Measurements from ENCODE around the gene GRK5.
"Not testable (repeated sequence)": the region's sequence is repeated elsewhere in the genome, so short reads cannot be mapped to it uniquely, and the experiment has no call there.

The GRK5 gene

DNA sequence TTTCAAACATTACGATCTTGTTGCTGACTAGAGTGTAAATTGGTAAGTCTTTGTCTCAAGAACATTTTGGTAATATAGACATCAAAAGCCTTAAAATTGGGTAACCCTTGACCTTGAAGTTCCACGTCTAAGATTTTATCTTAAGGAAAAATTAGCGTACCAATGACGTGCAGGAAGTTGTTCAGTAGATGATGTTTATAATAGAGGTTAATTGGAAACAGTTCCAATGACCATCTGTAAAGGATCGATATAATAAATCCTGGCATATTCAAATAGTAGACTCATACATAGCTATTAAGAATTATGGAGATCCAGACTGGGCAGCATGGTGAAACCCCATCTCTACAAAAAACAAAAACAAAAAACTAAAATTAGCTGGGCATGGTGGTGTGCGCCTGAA is 20.5 kb downstream of the GRK5 start:
- no peak overlapping the region for H3K27ac ChIP-seq
- no peaks in the 10 kb centered on the region for H3K36me3 ChIP-seq
- TF ChIP-seq, protein P1, sequence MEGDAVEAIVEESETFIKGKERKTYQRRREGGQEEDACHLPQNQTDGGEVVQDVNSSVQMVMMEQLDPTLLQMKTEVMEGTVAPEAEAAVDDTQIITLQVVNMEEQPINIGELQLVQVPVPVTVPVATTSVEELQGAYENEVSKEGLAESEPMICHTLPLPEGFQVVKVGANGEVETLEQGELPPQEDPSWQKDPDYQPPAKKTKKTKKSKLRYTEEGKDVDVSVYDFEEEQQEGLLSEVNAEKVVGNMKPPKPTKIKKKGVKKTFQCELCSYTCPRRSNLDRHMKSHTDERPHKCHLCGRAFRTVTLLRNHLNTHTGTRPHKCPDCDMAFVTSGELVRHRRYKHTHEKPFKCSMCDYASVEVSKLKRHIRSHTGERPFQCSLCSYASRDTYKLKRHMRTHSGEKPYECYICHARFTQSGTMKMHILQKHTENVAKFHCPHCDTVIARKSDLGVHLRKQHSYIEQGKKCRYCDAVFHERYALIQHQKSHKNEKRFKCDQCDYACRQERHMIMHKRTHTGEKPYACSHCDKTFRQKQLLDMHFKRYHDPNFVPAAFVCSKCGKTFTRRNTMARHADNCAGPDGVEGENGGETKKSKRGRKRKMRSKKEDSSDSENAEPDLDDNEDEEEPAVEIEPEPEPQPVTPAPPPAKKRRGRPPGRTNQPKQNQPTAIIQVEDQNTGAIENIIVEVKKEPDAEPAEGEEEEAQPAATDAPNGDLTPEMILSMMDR (IDR thresholded peaks at IDR 0.05; ENCODE audit: low read depth, low read length): no peak
- H3K9me3 ChIP-seq (ENCODE audit: severe bottlenecking): no peaks in the 10 kb centered on the region
- H3K27me3 ChIP-seq (ENCODE audit: insufficient read depth, low read depth, severe bottlenecking): no peaks in the 10 kb centered on the region
- DNase-seq: no peak
- H3K4me3 ChIP-seq (ENCODE audit: low read depth, low read length): no peak overlapping the region

DNA sequence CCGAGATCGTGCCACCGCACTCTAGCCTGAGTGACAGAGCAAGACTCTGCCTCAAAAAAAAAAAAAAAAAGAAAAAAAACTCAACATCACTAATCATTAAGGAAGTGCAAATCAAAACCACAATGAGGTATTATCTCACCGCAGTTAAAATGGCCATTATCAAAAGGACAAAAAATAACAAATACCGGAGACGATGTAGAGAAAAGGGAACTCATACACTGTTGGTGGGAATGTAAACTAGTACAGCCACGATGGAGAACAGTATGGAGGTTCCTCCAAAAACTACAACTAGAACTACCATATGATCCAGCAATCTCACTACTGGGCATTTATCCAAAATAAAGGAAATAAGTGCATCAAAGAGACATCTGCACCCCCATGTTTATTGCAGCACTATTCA is 24.3 kb downstream of the GRK5 start:
- Histone ChIP-seq H3K9me3 (ENCODE audit: severe bottlenecking) (no peaks in the 10 kb centered on the region), H3K27ac (no peak overlapping the region), H3K27me3 (ENCODE audit: insufficient read depth, low read depth, severe bottlenecking) (no peaks in the 10 kb centered on the region), H3K36me3 (no peaks in the 10 kb centered on the region), H3K4me3 (ENCODE audit: low read depth, low read length) (no peak overlapping the region)
- TF ChIP-seq, protein P1 (IDR thresholded peaks at IDR 0.05; ENCODE audit: low read depth, low read length): no peak
- DNase-seq: no peak

DNA sequence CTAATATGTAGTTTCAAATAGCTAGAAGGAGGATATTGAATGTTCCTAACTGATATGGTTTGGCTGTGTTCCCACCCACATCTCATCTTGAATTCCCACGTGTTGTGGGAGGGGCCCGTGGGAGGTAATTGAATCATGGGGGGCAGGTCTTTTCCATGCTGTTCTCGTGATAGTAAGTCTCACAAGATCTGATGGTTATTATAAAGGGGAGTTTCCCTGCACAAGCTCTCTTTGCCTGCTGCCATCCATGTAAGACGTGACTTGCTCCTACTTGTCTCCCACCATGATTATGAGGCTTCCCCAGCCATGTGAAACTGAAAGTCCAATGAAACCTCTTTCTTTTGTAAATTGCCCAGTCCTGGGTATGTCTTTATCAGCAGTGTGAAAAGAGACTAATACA is 25.1 kb downstream of the GRK5 start:
- H3K9me3 ChIP-seq (ENCODE audit: severe bottlenecking); DNase-seq; H3K27me3 ChIP-seq (ENCODE audit: insufficient read depth, low read depth, severe bottlenecking); H3K27ac ChIP-seq; H3K36me3 ChIP-seq; H3K4me3 ChIP-seq (ENCODE audit: low read depth, low read length): not testable (repeated sequence)

GRCh38 chr10:119233123-119233820 is 25.9 kb downstream of the GRK5 start:
- TF ChIP-seq, protein P1 (IDR thresholded peaks at IDR 0.05; ENCODE audit: low read depth, low read length): no peak

DNA sequence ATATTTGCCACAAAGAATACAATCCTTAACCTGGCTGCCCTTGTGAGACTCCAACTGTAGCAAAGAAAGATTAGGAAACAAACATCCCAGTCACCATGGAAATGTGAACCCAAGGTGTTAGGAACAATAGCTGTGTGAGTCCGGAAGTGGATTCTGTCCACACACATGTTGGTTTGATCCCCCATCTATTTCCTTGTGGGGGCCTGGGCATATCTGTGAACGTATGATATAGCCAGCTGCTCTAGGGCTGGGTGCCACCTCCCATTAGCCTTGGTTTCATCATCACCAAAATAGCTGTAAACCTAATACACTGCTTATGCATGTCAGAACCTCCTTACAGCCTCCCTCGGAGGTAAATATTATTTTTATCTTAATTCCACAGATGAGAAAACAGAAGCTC is 26.4 kb downstream of the GRK5 start:
- Histone ChIP-seq H3K9me3 (ENCODE audit: severe bottlenecking) (no peaks in the 10 kb centered on the region), H3K4me3 (ENCODE audit: low read depth, low read length) (no peak overlapping the region), H3K36me3 (no peaks in the 10 kb centered on the region), H3K27ac (no peak overlapping the region), H3K27me3 (ENCODE audit: insufficient read depth, low read depth, severe bottlenecking) (no peaks in the 10 kb centered on the region)
- no peak for DNase-seq
- TF ChIP-seq, protein P1 (IDR thresholded peaks at IDR 0.05; ENCODE audit: low read depth, low read length): no peak

More at GRCh38 chr10:119233123-119233820, 25.9 kb downstream of the GRK5 start:
- Histone ChIP-seq H3K27me3 (ENCODE audit: insufficient read depth, low read depth, severe bottlenecking) (no peaks in the 10 kb centered on the region), H3K27ac (no peak overlapping the region), H3K9me3 (ENCODE audit: severe bottlenecking) (no peaks in the 10 kb centered on the region), H3K4me3 (ENCODE audit: low read depth, low read length) (no peak overlapping the region), H3K36me3 (no peaks in the 10 kb centered on the region)
- no peak for DNase-seq

DNA sequence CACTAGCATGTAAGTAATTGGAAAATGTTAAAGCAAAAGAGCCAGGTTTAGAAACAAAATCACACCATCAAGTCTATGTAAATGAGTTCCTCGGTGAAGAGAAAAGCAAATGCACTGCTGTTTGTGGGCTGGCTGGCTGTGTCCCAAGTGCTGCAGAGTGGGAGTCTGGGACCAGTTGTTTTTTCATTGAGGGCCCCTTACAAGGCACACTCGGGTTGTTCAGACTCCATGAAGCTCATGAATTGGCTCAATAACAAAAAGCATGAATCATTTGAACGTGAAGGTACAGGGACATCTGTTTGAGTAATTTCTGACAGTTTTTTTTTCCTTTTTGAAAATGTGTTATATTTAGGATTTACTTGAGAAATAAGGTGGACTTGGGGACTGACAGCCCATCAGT is 28.0 kb downstream of the GRK5 start:
- no peak overlapping the region for H3K4me3 ChIP-seq (ENCODE audit: low read depth, low read length)
- DNase-seq: no peak
- H3K9me3 ChIP-seq (ENCODE audit: severe bottlenecking): no peaks in the 10 kb centered on the region
- no peaks in the 10 kb centered on the region for H3K27me3 ChIP-seq (ENCODE audit: insufficient read depth, low read depth, severe bottlenecking)
- no peak overlapping the region for H3K27ac ChIP-seq
- TF ChIP-seq, protein P1 (IDR thresholded peaks at IDR 0.05; ENCODE audit: low read depth, low read length): no peak
- no peaks in the 10 kb centered on the region for H3K36me3 ChIP-seq
